Neural cell (in vitro differentiated cells): Measurements from ENCODE around the gene ZNF618.

Experiments
- EP300 ChIP-seq: fragments of 450-650 bp; conservative IDR thresholded peaks from 2 replicates; pipeline ENCODE4 v1.6.1; 2014; ENCODE audit warnings: antibody characterized with exemption, mild to moderate bottlenecking, moderate library complexity; ENCODE audit not compliant: poor library complexity, severe bottlenecking
- EZH2 ChIP-seq: fragments of 200-600, 300-800 bp; shearing (Covaris generic), sonication (generic); IDR thresholded peaks from 2 replicates; pipeline ENCODE4 v1.6.1; 2014; ENCODE audit warnings: antibody characterized with exemption, low read length, borderline replicate concordance, mild to moderate bottlenecking; ENCODE audit not compliant: insufficient read depth, poor library complexity, severe bottlenecking
- POLR2AphosphoS5 ChIP-seq: IDR thresholded peaks from 2 replicates; pipeline ENCODE4 v1.6.1; 2012
- RAD21 ChIP-seq: fragments of 450-650 bp; conservative IDR thresholded peaks from 2 replicates; pipeline ENCODE4 v1.6.1; 2014; ENCODE audit warnings: antibody characterized with exemption, mild to moderate bottlenecking, moderate library complexity
- SMC3 ChIP-seq: fragments of 450-650 bp; conservative IDR thresholded peaks from 2 replicates; pipeline ENCODE4 v1.6.1; 2014; ENCODE audit warnings: antibody characterized with exemption, mild to moderate bottlenecking, moderate library complexity; ENCODE audit not compliant: poor library complexity
- TF ChIP-seq, protein P1 (sequence below): fragments of 450-650 bp; IDR thresholded peaks from 2 replicates; pipeline ENCODE4 v1.5.1; 2014; ENCODE audit warnings: antibody characterized with exemption, mild to moderate bottlenecking, moderate library complexity; ENCODE audit not compliant: poor library complexity, severe bottlenecking
- TF ChIP-seq, protein P2 (sequence below): IDR thresholded peaks from 2 replicates; pipeline ENCODE4 v1.6.1; 2012; ENCODE audit warnings: borderline replicate concordance

DNA sequence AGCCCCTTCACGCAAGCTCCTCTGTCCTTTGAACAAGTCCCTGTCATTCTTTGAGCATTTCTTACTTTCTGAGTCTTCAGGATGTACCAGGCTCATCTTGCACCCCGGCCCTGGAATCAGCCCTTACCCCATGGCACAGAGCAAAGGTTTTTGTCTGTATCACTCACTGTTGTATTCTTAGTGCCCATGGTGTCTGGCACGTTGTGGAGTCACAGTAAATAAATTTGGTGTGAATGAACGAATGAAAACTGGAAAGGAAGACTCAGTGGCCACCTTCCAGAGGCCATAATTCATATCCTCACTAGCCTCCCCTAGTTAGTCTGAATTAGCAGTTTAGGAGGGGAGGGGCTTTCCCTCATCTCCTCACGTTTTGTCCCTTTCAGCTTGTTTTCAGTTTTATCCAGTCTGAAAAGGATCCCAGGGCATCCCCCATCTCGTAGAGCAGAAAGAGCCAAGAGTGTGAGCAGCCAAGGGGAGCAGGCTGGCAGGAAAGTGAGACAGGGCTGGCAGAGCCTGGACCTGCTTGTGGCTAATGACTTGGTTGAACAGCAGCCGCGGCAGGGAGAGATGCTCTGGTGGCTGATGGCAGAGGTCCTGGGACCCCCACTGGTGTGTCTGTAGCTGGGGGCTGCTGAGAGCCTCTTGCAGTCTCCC lies 42.7 kb downstream of the ZNF618 start:
- TF ChIP-seq, protein P1, sequence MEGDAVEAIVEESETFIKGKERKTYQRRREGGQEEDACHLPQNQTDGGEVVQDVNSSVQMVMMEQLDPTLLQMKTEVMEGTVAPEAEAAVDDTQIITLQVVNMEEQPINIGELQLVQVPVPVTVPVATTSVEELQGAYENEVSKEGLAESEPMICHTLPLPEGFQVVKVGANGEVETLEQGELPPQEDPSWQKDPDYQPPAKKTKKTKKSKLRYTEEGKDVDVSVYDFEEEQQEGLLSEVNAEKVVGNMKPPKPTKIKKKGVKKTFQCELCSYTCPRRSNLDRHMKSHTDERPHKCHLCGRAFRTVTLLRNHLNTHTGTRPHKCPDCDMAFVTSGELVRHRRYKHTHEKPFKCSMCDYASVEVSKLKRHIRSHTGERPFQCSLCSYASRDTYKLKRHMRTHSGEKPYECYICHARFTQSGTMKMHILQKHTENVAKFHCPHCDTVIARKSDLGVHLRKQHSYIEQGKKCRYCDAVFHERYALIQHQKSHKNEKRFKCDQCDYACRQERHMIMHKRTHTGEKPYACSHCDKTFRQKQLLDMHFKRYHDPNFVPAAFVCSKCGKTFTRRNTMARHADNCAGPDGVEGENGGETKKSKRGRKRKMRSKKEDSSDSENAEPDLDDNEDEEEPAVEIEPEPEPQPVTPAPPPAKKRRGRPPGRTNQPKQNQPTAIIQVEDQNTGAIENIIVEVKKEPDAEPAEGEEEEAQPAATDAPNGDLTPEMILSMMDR = no peak
- TF ChIP-seq, protein P2, sequence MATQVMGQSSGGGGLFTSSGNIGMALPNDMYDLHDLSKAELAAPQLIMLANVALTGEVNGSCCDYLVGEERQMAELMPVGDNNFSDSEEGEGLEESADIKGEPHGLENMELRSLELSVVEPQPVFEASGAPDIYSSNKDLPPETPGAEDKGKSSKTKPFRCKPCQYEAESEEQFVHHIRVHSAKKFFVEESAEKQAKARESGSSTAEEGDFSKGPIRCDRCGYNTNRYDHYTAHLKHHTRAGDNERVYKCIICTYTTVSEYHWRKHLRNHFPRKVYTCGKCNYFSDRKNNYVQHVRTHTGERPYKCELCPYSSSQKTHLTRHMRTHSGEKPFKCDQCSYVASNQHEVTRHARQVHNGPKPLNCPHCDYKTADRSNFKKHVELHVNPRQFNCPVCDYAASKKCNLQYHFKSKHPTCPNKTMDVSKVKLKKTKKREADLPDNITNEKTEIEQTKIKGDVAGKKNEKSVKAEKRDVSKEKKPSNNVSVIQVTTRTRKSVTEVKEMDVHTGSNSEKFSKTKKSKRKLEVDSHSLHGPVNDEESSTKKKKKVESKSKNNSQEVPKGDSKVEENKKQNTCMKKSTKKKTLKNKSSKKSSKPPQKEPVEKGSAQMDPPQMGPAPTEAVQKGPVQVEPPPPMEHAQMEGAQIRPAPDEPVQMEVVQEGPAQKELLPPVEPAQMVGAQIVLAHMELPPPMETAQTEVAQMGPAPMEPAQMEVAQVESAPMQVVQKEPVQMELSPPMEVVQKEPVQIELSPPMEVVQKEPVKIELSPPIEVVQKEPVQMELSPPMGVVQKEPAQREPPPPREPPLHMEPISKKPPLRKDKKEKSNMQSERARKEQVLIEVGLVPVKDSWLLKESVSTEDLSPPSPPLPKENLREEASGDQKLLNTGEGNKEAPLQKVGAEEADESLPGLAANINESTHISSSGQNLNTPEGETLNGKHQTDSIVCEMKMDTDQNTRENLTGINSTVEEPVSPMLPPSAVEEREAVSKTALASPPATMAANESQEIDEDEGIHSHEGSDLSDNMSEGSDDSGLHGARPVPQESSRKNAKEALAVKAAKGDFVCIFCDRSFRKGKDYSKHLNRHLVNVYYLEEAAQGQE = no peak
- TF ChIP-seq EP300 = no peak
- no peak for TF ChIP-seq EZH2
- no peak for TF ChIP-seq POLR2AphosphoS5
- TF ChIP-seq SMC3 = no peak
- TF ChIP-seq RAD21 = no peak
